ENCODE results near the gene EPHA7.

DNA sequence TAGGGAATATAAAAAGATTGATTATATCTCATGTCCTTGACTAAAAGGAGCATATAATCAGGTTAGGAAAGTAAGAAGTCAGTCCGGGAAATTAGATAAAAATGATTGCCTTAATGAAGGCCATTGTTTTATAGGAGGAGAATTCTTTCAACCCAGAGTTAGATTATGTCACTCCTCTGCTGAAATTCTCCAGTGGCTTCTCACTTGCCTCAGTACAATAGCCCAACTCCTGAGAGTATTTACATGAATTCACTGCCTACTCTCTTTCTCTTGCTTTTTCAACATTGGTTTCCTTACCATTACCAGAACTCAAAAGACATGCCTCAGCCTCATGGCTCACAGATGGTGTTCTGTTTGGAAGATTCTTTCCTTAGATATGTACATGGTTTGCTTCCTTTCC lies 114.9 kb downstream of the EPHA7 start:
- TF ChIP-seq, protein P1, sequence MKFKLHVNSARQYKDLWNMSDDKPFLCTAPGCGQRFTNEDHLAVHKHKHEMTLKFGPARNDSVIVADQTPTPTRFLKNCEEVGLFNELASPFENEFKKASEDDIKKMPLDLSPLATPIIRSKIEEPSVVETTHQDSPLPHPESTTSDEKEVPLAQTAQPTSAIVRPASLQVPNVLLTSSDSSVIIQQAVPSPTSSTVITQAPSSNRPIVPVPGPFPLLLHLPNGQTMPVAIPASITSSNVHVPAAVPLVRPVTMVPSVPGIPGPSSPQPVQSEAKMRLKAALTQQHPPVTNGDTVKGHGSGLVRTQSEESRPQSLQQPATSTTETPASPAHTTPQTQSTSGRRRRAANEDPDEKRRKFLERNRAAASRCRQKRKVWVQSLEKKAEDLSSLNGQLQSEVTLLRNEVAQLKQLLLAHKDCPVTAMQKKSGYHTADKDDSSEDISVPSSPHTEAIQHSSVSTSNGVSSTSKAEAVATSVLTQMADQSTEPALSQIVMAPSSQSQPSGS (CRISPR knock-in tag; IDR thresholded peaks at IDR 0.05; ENCODE audit: borderline replicate concordance, low read depth), result no peak
- TF ChIP-seq USF1 (CRISPR knock-in tag; IDR thresholded peaks at IDR 0.05) (no peak), ETV6 (CRISPR knock-in tag; IDR thresholded peaks at IDR 0.05) (no peak)
- TF ChIP-seq, protein P2, sequence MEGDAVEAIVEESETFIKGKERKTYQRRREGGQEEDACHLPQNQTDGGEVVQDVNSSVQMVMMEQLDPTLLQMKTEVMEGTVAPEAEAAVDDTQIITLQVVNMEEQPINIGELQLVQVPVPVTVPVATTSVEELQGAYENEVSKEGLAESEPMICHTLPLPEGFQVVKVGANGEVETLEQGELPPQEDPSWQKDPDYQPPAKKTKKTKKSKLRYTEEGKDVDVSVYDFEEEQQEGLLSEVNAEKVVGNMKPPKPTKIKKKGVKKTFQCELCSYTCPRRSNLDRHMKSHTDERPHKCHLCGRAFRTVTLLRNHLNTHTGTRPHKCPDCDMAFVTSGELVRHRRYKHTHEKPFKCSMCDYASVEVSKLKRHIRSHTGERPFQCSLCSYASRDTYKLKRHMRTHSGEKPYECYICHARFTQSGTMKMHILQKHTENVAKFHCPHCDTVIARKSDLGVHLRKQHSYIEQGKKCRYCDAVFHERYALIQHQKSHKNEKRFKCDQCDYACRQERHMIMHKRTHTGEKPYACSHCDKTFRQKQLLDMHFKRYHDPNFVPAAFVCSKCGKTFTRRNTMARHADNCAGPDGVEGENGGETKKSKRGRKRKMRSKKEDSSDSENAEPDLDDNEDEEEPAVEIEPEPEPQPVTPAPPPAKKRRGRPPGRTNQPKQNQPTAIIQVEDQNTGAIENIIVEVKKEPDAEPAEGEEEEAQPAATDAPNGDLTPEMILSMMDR (IDR thresholded peaks at IDR 0.05), result no peak
